Lower leg skin (tissue), 3 donors: ENCODE data around the gene SPDYE2.
"Not testable (repeated sequence)": the region's sequence is repeated elsewhere in the genome, so short reads cannot be mapped to it uniquely, and the experiment has no call there.

Experiments
- POLR2A ChIP-seq, 2 donors: fragments of 450-650 bp; IDR thresholded peaks; one replicate each; pipeline ENCODE4 v1.6.1; 2016 to 2017; ENCODE audit warnings: antibody characterized with exemption in 2 of 2, mild to moderate bottlenecking in 1 of 2, moderate library complexity in 1 of 2
- TF ChIP-seq, protein P1 (sequence below), 3 donors: fragments of 450-650 bp; IDR thresholded peaks; one replicate each; pipeline ENCODE4 v1.5.1; 2016; ENCODE audit warnings: antibody characterized with exemption in 3 of 3, mild to moderate bottlenecking in 3 of 3, moderate library complexity in 2 of 3

DNA sequence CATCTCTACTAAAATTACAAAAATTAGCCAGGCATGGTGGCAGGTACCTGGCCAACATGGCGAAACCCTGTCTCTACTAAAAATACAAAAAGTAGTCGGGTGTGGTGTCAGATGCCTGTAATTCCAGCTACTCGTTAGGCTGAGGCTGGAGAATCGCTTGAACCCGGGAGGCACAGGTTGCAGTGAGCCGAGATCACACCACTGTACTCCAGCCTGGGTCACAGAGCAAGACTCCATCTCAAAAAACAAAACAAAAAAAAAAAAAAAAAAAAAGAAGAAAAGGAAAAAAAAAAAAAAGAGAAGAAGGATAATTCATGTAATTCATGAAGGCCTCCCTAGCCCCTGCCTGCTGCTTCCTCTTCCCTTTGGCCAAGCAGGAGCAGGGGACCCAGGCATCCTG, 10.4 kb upstream of the SPDYE2 start:
- not testable (repeated sequence) for TF ChIP-seq POLR2A (IDR thresholded peaks at IDR 0.05)
- TF ChIP-seq, protein P1, sequence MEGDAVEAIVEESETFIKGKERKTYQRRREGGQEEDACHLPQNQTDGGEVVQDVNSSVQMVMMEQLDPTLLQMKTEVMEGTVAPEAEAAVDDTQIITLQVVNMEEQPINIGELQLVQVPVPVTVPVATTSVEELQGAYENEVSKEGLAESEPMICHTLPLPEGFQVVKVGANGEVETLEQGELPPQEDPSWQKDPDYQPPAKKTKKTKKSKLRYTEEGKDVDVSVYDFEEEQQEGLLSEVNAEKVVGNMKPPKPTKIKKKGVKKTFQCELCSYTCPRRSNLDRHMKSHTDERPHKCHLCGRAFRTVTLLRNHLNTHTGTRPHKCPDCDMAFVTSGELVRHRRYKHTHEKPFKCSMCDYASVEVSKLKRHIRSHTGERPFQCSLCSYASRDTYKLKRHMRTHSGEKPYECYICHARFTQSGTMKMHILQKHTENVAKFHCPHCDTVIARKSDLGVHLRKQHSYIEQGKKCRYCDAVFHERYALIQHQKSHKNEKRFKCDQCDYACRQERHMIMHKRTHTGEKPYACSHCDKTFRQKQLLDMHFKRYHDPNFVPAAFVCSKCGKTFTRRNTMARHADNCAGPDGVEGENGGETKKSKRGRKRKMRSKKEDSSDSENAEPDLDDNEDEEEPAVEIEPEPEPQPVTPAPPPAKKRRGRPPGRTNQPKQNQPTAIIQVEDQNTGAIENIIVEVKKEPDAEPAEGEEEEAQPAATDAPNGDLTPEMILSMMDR (IDR thresholded peaks at IDR 0.05): not testable (repeated sequence)
